DMS 273 treated with DMSO at 0.1 percent for 48 hours (cell line): ENCODE results near the gene LRRC4.

Experiments used
- DNase-seq: peaks from one replicate; lab custom pipeline; 2025; lab: John Stamatoyannopoulos, UW

The LRRC4 gene, protein sequence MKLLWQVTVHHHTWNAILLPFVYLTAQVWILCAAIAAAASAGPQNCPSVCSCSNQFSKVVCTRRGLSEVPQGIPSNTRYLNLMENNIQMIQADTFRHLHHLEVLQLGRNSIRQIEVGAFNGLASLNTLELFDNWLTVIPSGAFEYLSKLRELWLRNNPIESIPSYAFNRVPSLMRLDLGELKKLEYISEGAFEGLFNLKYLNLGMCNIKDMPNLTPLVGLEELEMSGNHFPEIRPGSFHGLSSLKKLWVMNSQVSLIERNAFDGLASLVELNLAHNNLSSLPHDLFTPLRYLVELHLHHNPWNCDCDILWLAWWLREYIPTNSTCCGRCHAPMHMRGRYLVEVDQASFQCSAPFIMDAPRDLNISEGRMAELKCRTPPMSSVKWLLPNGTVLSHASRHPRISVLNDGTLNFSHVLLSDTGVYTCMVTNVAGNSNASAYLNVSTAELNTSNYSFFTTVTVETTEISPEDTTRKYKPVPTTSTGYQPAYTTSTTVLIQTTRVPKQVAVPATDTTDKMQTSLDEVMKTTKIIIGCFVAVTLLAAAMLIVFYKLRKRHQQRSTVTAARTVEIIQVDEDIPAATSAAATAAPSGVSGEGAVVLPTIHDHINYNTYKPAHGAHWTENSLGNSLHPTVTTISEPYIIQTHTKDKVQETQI

GRCh38 chr7:128030654-128031611 is at the start of gene LRRC4:
Gene LRRC4, minus strand, starts transcription at chr7:128031437. Its CDS starts 797 bp downstream, at chr7:128030640.
- DNase-seq: no peak

DNA sequence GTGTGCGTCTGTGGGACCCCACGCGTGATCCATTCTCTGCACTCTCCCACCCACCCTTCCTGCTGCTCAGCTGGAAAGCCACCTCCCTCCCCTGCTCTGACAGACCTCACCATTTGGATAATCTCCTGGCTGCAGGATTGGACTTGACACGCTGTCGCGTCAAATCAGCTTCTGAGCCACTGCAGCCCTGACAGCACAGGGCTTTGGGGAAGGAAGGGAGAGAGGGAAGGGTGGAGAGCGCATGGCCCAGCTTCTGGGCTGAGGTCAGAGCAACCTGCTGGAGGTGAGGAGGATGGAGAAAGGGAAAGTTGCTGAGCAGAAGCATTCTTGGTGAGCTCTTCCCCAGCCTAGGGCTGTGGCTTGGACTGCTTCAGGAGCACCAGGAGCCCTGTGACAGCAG is 48.9 kb upstream of the LRRC4 start:
- DNase-seq: no peak

DNA sequence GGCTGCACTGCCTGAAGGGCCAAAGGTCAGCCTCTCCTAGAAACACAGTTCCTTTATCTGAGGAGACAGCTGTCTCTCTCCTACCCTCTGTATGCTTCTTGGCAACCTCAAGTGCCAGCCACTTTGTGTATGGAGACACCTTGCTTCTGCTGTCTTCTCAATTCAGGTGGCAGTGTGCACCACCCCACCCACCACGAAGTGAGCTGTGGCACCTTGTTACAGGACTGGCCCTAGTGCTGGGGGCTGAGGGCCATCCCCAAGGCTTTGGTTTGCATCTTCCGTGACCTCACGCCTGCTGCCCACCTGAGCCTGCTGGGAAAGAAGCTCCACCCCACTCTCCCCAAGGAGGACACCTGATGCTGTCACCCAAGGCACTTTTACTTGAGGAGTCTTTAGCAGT is 47.1 kb upstream of the LRRC4 start:
- no peak for DNase-seq

- no peak for DNase-seq
Measured at GRCh38 chr7:128076796-128077271, 45.6 kb upstream of the LRRC4 start.

DNA sequence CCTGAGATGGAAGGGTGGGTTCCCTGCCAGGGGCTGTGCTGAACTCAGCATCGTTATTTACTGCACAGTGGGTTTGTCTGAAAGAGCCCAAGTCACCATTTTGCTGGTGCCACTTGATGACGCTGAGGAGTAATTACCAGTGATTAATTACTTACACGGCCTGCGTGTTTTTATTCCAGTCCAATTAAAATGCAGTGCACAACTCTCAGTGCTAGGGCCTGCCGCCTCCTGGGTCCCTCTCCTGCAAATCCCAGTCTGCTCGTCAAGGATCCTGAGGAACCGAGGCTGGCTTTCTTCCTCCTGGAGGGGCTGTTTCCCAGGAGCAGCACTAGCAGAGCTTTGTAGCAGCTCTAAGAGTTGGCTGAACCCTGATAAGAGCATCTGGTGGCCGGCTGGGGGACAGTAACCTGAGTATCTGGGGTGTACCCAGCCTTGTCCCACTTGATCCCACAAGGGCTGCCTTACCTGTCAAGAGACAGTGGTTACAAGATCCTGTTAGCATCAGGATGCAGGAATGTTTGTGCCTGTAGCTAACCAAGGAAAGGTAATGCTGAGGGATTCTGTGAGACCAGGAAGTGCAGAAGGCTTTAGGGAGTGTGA is 45.1 kb upstream of the LRRC4 start:
- DNase-seq: no peak

- no peak for DNase-seq
Measured at GRCh38 chr7:128075242-128076095, 44.2 kb upstream of the LRRC4 start.

DNA sequence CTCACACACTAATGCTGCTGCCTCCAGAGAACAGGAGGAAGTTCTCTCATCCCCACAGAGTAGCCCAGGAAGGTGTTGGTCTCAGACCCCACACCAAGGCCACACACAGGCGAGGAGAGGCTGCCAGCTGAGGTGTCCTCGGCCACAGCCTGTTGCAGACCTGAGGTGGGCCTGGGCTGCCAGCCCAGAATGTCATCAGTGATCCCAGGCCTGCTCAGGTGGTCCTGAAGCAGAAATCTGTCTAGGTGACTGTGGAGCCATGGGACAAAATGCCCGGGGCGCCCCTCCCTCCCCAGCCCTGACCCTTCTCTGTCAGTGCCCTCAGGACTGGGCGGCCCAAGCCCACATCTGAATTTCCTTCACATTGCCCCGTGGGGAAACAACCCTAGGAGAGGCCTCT is 43.5 kb upstream of the LRRC4 start:
- DNase-seq: no peak

- no peak for DNase-seq
Measured at GRCh38 chr7:128074336-128074735, 43.1 kb upstream of the LRRC4 start.

DNA sequence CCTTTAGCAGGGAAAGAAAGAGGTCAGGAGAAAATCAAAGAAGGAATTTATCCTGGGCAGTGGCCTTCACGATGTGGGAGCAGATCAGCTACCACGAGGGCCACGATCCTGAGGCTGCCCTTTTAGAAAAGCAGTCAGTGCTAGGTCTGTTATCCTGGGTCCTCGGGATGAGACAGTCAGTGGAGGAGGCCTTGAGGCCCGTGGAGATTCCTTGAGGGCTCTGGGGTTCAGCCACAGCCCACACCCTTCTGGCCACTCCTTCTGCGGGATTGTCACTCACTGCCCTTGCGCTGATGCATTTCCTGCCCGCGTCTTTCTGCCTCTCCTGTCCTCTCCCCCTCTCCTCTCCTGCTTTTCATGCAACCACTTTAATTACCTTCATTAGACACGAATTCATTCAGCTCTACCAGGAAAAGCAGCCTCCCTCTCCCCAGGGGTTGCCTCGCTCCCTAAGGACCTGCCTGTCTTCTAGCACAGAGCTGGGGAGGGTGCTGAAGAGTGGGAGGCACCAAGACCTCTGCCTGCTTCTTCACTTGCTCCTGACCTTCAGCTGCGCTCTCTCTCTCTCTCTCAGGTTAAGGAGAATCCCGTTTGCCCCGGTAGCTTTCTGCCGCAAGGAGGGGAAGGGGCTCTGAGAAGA is 42.6 kb upstream of the LRRC4 start:
- no peak for DNase-seq

DNA sequence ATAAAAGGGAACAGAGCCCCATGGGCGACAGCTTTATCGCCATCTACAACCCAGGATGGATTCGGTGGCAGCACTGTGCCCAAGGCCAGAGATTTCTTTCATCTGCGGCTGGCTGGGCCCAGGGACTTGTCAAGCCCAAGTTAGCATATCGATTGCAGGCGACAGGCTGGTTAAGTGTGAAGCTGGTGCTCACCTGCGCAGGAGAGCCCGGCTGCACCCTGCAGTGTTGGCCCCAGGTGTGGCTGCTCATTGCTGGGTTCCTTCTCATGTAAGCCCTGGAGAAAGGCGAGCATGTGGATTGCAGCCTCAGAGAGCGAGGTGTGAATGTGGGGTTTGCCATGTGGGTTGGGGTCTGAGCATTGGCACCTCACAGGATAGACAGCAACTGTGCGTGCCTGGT is 40.6 kb upstream of the LRRC4 start:
- no peak for DNase-seq

GRCh38 chr7:128071376-128071775 is 40.1 kb upstream of the LRRC4 start:
- no peak for DNase-seq

- no peak for DNase-seq
Measured at GRCh38 chr7:128069373-128070364, 38.4 kb upstream of the LRRC4 start.

DNA sequence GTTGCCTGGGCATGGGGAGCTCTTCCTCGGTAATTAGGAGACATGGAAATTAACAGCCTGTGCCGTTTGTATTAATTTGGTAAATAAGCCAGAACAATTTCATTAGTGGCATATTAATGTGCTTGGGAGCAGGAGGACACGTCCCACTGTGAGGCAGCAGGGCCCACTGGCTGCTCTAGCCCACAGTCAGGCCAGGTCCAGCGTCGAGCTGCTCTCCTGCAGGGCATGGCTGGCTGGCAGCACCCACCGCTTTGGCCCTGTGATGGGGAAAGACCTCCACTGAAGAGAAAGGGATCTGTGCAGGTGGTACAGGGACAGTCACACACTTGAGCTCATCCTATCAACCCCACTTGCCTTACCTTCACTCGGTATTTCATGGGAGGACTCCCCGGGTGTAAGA is 37.5 kb upstream of the LRRC4 start:
- DNase-seq: no peak

DNA sequence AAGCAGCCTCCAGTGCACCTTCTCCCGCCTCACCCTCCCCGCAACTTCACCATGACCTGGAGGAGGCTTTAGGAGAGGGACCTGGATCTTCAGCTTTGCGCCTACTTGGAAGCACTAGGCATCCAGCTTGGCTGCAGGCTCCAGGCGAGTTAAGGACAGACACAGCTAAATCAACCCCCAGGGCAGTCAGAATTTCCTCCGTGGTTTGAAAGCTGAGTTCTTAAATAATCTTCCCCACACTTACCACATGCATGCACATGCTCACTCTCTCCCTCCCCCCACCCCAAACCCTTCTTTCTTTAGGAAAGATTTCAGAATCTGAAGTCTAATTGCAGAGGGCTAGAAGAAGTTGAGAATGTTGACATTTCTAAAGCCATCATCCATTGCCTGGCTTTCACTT is 36.7 kb upstream of the LRRC4 start:
- DNase-seq: no peak

DNA sequence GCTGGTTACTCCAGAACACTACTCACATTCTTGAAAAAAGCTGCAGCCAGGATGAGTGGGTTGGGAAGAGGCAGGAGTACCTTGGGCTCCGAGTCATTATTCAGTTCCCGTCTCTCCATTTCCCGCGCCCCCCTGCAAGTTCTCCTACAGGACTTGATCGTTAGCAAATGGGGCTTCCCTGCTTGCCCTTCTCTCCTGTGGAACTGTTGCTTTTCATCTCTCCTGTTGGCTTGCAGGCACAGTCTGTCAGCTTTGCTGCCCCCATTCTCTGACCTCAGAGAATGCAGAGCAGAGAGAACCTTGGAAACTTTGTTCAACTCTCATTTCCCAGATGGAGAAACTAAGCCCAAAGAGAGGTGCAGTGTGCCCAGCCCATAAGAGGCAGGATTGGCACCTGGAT is 35.6 kb upstream of the LRRC4 start:
- DNase-seq: no peak

DNA sequence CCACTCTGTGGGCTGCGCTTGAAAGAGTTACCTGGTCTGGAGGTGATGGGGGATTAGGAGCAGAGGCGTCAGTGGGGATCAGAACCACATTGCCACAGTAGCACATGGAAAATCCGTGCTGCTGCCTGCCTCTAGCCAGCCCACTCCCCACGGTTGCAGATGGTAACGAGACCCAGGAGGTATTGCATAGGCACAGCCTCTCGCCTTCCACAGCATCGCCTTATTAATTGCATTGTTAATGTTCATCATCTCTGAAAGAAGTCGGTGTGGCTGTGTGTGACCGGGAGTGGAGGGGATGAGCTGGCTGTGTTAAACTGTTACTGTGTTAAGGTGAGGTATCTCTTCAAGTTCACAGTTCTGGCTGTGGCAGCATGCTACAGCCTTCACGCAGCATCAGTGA is 35.2 kb upstream of the LRRC4 start:
- DNase-seq: no peak

DNA sequence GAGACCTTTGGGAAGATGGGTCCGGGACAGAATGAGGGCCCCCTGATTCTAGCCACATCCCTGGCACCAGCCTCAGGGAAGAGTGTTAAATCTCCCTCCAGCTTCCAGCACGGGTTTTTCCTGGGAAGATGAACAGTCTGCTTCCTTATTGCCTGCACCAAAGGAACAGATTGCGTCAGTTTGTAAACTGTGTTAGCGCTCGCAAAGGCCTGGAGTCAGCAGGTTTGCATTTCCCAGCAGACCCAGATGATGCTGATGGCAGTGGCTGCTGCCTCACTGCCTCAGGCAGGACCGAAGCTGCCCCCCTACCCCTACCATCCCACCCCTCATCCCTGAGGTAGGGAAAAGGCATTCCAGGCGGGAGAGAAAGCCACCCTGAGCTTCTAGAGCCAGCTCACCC is 34.6 kb upstream of the LRRC4 start:
- no peak for DNase-seq

DNA sequence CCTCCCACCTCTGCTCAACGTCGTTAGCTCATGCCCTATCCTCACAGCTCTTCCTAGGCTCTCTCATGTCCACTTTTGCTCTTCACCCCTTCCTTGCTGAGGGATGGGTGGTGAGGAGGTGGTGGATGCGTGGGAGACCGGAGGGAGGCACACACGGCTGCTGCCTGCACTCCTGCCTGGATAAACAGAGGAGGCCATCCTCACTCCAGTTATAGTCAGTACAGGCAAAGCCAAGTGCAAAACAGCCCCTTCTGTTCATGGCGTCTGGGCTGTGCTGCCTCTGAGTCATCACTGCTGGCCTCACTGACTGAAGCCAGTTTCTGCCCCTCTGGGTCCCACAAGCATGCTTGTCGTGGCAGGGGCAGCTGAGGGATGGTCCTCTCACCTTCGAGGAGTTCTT is 31.9 kb upstream of the LRRC4 start:
- no peak for DNase-seq

GRCh38 chr7:128060018-128060417 is 28.8 kb upstream of the LRRC4 start:
- no peak for DNase-seq
